Measurements from ENCODE around the gene IPO4.

IPO4 gene

DNA sequence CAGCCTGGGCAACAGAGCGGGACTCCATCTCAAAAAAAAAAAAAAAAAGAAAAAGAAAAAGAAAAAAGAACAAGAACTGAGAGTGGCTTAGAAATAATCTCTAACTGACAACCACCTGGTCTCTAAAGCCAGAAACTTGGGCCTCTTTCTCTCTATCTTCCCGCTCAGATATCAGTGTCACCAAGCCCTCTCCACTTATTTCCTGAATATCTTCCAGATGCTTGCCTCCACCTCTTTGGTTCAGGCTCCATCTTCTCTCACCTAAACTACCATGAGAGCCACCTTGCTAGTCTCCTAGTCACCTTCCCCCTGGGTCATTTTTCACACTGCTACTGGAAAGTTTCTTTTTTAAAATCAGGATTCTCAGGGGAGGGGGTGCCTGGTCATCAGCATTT lies 8.4 kb upstream of the IPO4 start (continued):
- no peak for TF ChIP-seq ZNF529 (tag by site-specific recombination; IDR thresholded peaks at IDR 0.05; ENCODE audit: insufficient replicate concordance)
- TF ChIP-seq, protein P1, sequence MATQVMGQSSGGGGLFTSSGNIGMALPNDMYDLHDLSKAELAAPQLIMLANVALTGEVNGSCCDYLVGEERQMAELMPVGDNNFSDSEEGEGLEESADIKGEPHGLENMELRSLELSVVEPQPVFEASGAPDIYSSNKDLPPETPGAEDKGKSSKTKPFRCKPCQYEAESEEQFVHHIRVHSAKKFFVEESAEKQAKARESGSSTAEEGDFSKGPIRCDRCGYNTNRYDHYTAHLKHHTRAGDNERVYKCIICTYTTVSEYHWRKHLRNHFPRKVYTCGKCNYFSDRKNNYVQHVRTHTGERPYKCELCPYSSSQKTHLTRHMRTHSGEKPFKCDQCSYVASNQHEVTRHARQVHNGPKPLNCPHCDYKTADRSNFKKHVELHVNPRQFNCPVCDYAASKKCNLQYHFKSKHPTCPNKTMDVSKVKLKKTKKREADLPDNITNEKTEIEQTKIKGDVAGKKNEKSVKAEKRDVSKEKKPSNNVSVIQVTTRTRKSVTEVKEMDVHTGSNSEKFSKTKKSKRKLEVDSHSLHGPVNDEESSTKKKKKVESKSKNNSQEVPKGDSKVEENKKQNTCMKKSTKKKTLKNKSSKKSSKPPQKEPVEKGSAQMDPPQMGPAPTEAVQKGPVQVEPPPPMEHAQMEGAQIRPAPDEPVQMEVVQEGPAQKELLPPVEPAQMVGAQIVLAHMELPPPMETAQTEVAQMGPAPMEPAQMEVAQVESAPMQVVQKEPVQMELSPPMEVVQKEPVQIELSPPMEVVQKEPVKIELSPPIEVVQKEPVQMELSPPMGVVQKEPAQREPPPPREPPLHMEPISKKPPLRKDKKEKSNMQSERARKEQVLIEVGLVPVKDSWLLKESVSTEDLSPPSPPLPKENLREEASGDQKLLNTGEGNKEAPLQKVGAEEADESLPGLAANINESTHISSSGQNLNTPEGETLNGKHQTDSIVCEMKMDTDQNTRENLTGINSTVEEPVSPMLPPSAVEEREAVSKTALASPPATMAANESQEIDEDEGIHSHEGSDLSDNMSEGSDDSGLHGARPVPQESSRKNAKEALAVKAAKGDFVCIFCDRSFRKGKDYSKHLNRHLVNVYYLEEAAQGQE (tag by site-specific recombination; IDR thresholded peaks at IDR 0.05): no peak
- no peak for TF ChIP-seq KLF16 (tag by site-specific recombination; IDR thresholded peaks at IDR 0.05)
- TF ChIP-seq GLIS1 (tag by site-specific recombination; IDR thresholded peaks at IDR 0.05): no peak
- TF ChIP-seq ZBTB20 (tag by site-specific recombination; IDR thresholded peaks at IDR 0.05): no peak
- TF ChIP-seq ZFP37 (tag by site-specific recombination; IDR thresholded peaks at IDR 0.05): no peak
- no peak for TF ChIP-seq ZNF37A (tag by site-specific recombination; IDR thresholded peaks at IDR 0.05)
- no peak for TF ChIP-seq ZNF426 (tag by site-specific recombination; IDR thresholded peaks at IDR 0.05)

DNA sequence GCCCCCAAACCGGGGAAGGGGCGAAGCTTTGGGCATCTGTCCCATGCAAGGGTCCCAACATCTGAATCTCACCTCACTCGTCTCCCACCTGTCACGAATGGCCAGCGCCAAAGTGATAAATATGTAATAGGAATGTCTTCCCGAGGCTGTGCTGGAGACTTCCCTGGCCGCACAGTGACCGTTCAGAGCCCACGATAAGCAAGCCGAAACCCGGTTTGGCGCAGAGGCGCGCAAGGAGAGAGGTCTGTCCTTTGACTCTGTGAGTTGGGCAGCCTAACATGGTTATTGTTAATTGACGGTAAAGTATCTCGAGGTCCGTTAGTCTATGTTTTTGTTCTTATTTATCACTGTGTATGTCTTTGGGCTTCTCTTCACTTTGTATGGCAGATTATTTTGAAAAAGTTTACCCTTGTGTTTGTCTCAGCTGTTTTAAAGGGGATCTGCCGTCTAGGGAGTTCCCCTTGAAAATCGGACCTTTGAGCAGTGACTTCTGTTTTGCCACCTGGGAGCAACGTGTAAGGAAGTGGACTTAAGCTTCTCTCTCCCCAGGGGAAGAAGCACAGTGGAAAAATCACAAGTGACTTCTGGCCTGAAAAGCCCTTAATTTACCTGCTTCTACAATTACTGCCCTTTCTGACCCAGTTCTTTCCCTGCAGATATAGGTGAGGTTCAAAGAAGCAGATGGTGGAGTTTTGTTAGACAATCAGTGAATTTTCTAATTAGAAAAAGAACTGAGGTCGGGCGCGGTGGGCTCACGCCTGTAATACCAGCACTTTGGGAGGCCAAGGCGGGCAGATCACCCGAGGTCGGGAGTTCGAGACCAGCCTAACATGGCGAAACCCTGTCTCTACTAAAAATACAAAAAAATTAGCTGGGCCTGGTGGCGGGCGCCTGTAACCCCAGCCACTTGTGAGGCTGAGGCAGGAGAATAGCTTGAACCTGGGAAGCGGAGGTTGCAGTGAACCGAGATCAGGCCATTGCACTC lies 7.7 kb upstream of the IPO4 start:
- H3K4me3 ChIP-seq (ENCODE audit: low read depth, low read length): peak overlapping the region; percentile 89
- H3K27ac ChIP-seq (ENCODE audit: extremely low read depth, low read depth, low read length): peak overlapping the region; percentile 97
- peaks cover 10 to 43% of the 10 kb centered on the region in 2 experiments for H3K36me3 ChIP-seq (ENCODE audit: control insufficient read depth in 2 of 2, insufficient read depth in 1 of 2, low read length in 2 of 2)
- H3K4me1 ChIP-seq (ENCODE audit: control insufficient read depth, insufficient read depth, low read length): peaks cover 4% of the 10 kb centered on the region; the same call in 1 of the 2 replicates
- ChIA-PET CTCF (interaction anchor here (0.6 to 2.4 kb wide), 3 partner anchors 36 to 138 kb away, joined by 3 to 10 read pairs (median 5); partner anchors contain the start of gene IRF9), POLR2A (interaction anchor here (0.6 to 4.1 kb wide), 18 partner anchors 8 to 111 kb away, joined by 3 to 43 read pairs (median 5); partner anchors contain the start of genes CHMP4A, CIDEB, DCAF11 and EMC9)
- TF ChIP-seq, protein P2, sequence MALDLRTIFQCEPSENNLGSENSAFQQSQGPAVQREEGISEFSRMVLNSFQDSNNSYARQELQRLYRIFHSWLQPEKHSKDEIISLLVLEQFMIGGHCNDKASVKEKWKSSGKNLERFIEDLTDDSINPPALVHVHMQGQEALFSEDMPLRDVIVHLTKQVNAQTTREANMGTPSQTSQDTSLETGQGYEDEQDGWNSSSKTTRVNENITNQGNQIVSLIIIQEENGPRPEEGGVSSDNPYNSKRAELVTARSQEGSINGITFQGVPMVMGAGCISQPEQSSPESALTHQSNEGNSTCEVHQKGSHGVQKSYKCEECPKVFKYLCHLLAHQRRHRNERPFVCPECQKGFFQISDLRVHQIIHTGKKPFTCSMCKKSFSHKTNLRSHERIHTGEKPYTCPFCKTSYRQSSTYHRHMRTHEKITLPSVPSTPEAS (tag by site-specific recombination; IDR thresholded peaks at IDR 0.05): no peak
- no peak for TF ChIP-seq HOXA7 (CRISPR knock-in tag; IDR thresholded peaks at IDR 0.05; ENCODE audit: borderline replicate concordance)
- TF ChIP-seq, protein P3, sequence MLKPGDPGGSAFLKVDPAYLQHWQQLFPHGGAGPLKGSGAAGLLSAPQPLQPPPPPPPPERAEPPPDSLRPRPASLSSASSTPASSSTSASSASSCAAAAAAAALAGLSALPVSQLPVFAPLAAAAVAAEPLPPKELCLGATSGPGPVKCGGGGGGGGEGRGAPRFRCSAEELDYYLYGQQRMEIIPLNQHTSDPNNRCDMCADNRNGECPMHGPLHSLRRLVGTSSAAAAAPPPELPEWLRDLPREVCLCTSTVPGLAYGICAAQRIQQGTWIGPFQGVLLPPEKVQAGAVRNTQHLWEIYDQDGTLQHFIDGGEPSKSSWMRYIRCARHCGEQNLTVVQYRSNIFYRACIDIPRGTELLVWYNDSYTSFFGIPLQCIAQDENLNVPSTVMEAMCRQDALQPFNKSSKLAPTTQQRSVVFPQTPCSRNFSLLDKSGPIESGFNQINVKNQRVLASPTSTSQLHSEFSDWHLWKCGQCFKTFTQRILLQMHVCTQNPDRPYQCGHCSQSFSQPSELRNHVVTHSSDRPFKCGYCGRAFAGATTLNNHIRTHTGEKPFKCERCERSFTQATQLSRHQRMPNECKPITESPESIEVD (tag by site-specific recombination; IDR thresholded peaks at IDR 0.05): no peak
- TF ChIP-seq ZNF654 (tag by site-specific recombination; IDR thresholded peaks at IDR 0.05; ENCODE audit: low read depth): no peak
- TF ChIP-seq SCRT1 (tag by site-specific recombination; IDR thresholded peaks at IDR 0.05; ENCODE audit: borderline replicate concordance): no peak
- peak; percentile 78 for TF ChIP-seq ZNF341 (tag by site-specific recombination; IDR thresholded peaks at IDR 0.05; ENCODE audit: low read depth)
- no peak for TF ChIP-seq BCL11B (tag by site-specific recombination; IDR thresholded peaks at IDR 0.05; ENCODE audit: low read depth)
- TF ChIP-seq, protein P4, sequence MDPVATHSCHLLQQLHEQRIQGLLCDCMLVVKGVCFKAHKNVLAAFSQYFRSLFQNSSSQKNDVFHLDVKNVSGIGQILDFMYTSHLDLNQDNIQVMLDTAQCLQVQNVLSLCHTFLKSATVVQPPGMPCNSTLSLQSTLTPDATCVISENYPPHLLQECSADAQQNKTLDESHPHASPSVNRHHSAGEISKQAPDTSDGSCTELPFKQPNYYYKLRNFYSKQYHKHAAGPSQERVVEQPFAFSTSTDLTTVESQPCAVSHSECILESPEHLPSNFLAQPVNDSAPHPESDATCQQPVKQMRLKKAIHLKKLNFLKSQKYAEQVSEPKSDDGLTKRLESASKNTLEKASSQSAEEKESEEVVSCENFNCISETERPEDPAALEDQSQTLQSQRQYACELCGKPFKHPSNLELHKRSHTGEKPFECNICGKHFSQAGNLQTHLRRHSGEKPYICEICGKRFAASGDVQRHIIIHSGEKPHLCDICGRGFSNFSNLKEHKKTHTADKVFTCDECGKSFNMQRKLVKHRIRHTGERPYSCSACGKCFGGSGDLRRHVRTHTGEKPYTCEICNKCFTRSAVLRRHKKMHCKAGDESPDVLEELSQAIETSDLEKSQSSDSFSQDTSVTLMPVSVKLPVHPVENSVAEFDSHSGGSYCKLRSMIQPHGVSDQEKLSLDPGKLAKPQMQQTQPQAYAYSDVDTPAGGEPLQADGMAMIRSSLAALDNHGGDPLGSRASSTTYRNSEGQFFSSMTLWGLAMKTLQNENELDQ (tag by site-specific recombination; IDR thresholded peaks at IDR 0.05; ENCODE audit: low read depth): no peak
- 0 out of 2 replicates have a peak, but pooled peaks have one; percentile 35 for TF ChIP-seq ZNF600 (tag by site-specific recombination; IDR thresholded peaks at IDR 0.05)
- no peak for TF ChIP-seq GLIS1 (tag by site-specific recombination; IDR thresholded peaks at IDR 0.05)
- no peaks in the 10 kb centered on the region for H3K9me3 ChIP-seq (ENCODE audit: control insufficient read depth, insufficient read depth, low read depth, low read length)
